GM23338 (cell line): ENCODE results near the gene ROPN1L. TPM values are rescaled to one million over a fixed set of nuclear protein-coding genes. Genes with fewer than 3 reads are reported as not detected.

ENCODE experiments used
- ATAC-seq: fragments of 200-7000 bp; cut with Tn5 transposase; 3 replicates; pipeline ENCODE4 v1.9.1; 2020
- DNase-seq: peaks from one replicate; pipeline ENCODE4 v3.0.0-alpha.2; 2015; ENCODE audit warnings: low spot score
- H2AFZ ChIP-seq: fragments of 200-600 bp; sonication (generic); 2 replicates; pipeline ENCODE4 v1.8.0; 2016; ENCODE audit warnings: antibody characterized with exemption, mild to moderate bottlenecking, moderate library complexity
- H3F3A ChIP-seq: fragments of 200-600 bp; sonication (generic); replicated peaks from 2 replicates; pipeline ENCODE4 v1.8.0; 2017; ENCODE audit warnings: antibody characterized with exemption, mixed run types, low read depth
- H3K27ac ChIP-seq: fragments of 200-600 bp; sonication (generic); 2 replicates; pipeline ENCODE4 v1.6.1; 2016; ENCODE audit warnings: low read depth
- H3K27me3 ChIP-seq: fragments of 200-600 bp; sonication (generic); 2 replicates; pipeline ENCODE4 v1.8.0; 2016; ENCODE audit warnings: mild to moderate bottlenecking, mixed run types, moderate library complexity; ENCODE audit not compliant: insufficient read depth
- H3K36me3 ChIP-seq: fragments of 200-600 bp; sonication (generic); 2 replicates; pipeline ENCODE4 v1.8.0; 2016; ENCODE audit warnings: mild to moderate bottlenecking; ENCODE audit not compliant: insufficient read depth
- H3K4me1 ChIP-seq: fragments of 200-600 bp; sonication (generic); 2 replicates; pipeline ENCODE4 v1.8.0; 2016; ENCODE audit warnings: mild to moderate bottlenecking, moderate library complexity; ENCODE audit not compliant: insufficient read depth
- H3K4me2 ChIP-seq: fragments of 200-600 bp; sonication (generic); 2 replicates; pipeline ENCODE4 v1.7.1; 2017; ENCODE audit warnings: mixed run types
- H3K4me3 ChIP-seq: fragments of 200-600 bp; sonication (generic); 2 replicates; pipeline ENCODE4 v1.6.1; 2016; ENCODE audit warnings: mixed run types
- H3K79me2 ChIP-seq: fragments of 200-600 bp; sonication (generic); replicated peaks from 2 replicates; pipeline ENCODE4 v1.8.0; 2017; ENCODE audit warnings: mild to moderate bottlenecking; ENCODE audit not compliant: insufficient read depth
- H3K9me2 ChIP-seq: fragments of 200-600 bp; sonication (generic); 2 replicates; pipeline ENCODE4 v1.8.0; 2017; ENCODE audit not compliant: insufficient read depth
- H4K20me1 ChIP-seq: fragments of 200-600 bp; sonication (generic); replicated peaks from 2 replicates; pipeline ENCODE4 v1.8.0; 2017; ENCODE audit warnings: mild to moderate bottlenecking; ENCODE audit not compliant: insufficient read depth
- H3K27ac Mint-ChIP-seq: 2 replicates; pipeline ENCODE4 v1.8.0; 2020; ENCODE audit warnings: inconsistent platforms, mild to moderate bottlenecking, moderate library complexity, mixed read lengths
- H3K27me3 Mint-ChIP-seq: 3 replicates; pipeline ENCODE4 v1.8.0; 2022; ENCODE audit warnings: low read depth, mild to moderate bottlenecking, moderate library complexity, mixed read lengths, inconsistent platforms; ENCODE audit not compliant: insufficient read depth, poor library complexity
- H3K36me3 Mint-ChIP-seq: 3 replicates; pipeline ENCODE4 v1.8.0; 2021; ENCODE audit warnings: low read depth, mild to moderate bottlenecking, inconsistent platforms, moderate library complexity, mixed read lengths
- H3K4me1 Mint-ChIP-seq: 3 replicates; pipeline ENCODE4 v1.8.0; 2020; ENCODE audit warnings: mild to moderate bottlenecking, inconsistent platforms, mixed read lengths
- H3K4me3 Mint-ChIP-seq: 3 replicates; pipeline ENCODE4 v1.8.0; 2021; ENCODE audit warnings: moderate library complexity, mild to moderate bottlenecking, inconsistent platforms, mixed read lengths
- H3K9me3 Mint-ChIP-seq: 3 replicates; pipeline ENCODE4 v1.8.0; 2020; ENCODE audit warnings: moderate library complexity, mild to moderate bottlenecking, inconsistent platforms, mixed read lengths
- CREB1 ChIP-seq: fragments of 250-450 bp; sonication (Bioruptor Pico); IDR thresholded peaks from 2 replicates; pipeline ENCODE4 v1.5.0; 2020; ENCODE audit warnings: low read depth, mild to moderate bottlenecking, moderate library complexity
- CTCF ChIP-seq, 2 experiments: fragments of 200-600 bp in 1 of 2; sonication (generic) in 1 of 2; conservative IDR thresholded peaks; 2 replicates each; pipeline versions ENCODE4 v1.5.1 to v1.6.1; 2016 to 2017; ENCODE audit warnings: antibody characterized with exemption in 2 of 2, low read depth in 2 of 2, mild to moderate bottlenecking in 2 of 2, moderate library complexity in 1 of 2
- ETS1 ChIP-seq: IDR thresholded peaks from 2 replicates; pipeline ENCODE4 v1.6.1; 2016; ENCODE audit warnings: antibody characterized with exemption
- EZH2phosphoT487 ChIP-seq: fragments of 200-600 bp; sonication (generic); IDR thresholded peaks from one replicate; pipeline ENCODE4 v1.8.1; 2018; ENCODE audit warnings: antibody characterized with exemption; ENCODE audit not compliant: unreplicated experiment
- ZNF331 ChIP-seq: fragments of 250-450 bp; sonication (Bioruptor Pico); IDR thresholded peaks from 2 replicates; pipeline ENCODE4 v1.5.0; 2020; ENCODE audit warnings: low read depth, mild to moderate bottlenecking, moderate library complexity
- polyA plus RNA-seq: library from polyadenylated mRNA; unstranded; fragments of >200 nt; fragmentation: Nextera tagmentation; extraction: Ambion mirVana; gene quantifications from 2 replicates; pipeline ENCODE4 v1.2.1, GENCODE V29; 2016
- total RNA-seq: library from RNA; depleted of rRNA; stranded (reverse); fragments of >200 nt; shearing (Covaris generic); gene quantifications from 2 replicates; pipeline ENCODE4 v1.2.3, GENCODE V29; 2014

The ROPN1L gene
- total and polyA plus RNA-seq, 2 experiments from 2014 or later: 0.57 TPM; not detected in 1

DNA sequence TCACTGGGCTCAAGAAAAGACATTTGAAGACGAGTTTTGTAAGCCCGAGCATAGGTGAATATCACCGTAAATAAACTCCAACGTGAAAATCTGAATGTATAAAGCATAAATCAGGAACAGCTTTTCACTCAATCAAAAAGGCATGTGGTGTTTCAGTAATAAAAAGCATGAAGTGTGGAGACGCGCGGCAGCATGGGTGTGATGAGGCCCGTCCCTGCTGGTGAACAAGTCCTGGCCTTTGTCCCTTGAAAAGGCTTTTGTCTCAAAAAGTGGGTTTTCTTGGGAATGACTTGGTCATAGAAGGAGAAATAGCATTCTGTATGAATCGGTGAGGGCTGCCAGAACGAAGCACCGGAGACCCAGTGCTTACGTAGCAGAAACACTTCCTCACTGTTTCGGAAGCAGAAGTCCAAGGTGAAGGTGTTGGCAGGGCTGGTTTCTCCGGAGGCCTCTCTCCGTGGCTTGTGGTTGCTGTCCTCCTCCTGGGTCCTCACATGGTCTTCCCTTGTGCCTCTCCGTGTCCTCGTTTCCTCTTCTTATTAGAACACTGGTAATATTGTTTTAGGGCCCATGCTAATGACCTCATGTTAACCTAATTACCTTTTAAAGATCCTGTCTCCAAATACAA, 24.9 kb downstream of the ROPN1L start:
- no peaks in the 10 kb centered on the region for H3K79me2 ChIP-seq
- Mint-ChIP-seq H3K9me3 (no peaks in the 10 kb centered on the region; the same call in 2 of the 3 replicates), H3K27me3 (peaks cover 22% of the 10 kb centered on the region), H3K27ac (no peak overlapping the region; the same call in 1 of the 2 replicates), H3K4me3 (no peak overlapping the region), H3K4me1 (peaks cover 24% of the 10 kb centered on the region), H3K36me3 (no peaks in the 10 kb centered on the region; the same call in 2 of the 3 replicates)
- no peaks in the 10 kb centered on the region for H3K36me3 ChIP-seq
- H3K27ac ChIP-seq: no peak overlapping the region
- no peak overlapping the region for H2AFZ ChIP-seq
- no peaks in the 10 kb centered on the region for H4K20me1 ChIP-seq
- DNase-seq: no peak
- TF ChIP-seq ETS1 (no peak), EZH2phosphoT487 (no peak), CTCF (conservative IDR thresholded peaks at IDR 0.05; ENCODE audit: low read depth in 2 of 2) (no peak), CREB1 (no peak)
- ATAC-seq: no peak
- no peaks in the 10 kb centered on the region for H3K9me2 ChIP-seq
- no peak overlapping the region for H3K4me3 ChIP-seq
- no peaks in the 10 kb centered on the region for H3F3A ChIP-seq
- no peak overlapping the region for H3K4me2 ChIP-seq
- H3K27me3 ChIP-seq: no peaks in the 10 kb centered on the region
- peaks cover 16% of the 10 kb centered on the region for H3K4me1 ChIP-seq

DNA sequence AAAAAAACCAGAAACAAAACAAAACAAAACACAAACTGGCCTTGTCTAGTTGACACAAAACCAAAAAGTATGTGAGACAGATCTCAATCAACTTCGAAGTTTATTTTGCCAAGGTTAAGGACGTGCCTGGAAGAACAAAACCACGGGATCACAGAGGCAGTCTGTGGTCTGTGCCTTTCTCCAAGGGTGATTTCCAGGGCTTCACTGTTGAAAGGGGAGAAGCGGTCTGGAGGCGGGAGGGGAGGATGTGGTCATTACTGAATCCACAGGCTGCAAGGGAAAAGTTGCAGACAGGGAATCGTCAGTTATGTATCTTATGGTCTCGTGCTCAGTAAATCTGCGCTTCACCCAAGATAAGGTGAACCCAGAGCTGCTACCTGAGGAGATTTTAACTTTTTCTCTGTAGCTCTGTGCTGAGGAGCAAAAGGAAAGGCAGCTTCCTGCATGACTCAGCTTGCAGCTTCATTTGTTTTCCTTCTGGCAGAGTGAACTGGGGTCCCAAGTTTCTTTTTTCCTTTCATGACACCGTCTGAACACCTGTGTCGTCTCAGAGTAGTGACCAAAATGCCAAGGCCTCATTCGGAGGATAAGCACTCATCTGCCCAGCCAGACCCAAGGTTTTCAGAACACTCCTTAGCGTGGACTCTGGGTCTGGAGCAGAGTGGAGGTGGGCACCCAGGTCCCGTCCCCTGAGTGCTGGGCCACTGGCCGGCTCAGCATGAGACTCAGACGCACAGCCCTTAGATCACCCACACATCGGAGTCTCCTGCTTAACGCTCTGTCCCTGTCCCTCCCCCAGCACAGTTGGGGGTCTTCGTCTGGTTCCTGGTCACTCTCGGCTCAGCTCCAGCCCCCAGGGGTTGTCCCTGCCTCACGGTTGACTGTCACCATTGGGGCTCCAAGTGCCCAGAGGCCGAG, 25.9 kb downstream of the ROPN1L start:
- no peaks in the 10 kb centered on the region for H3K27me3 ChIP-seq
- ATAC-seq: peak; percentile 75
- peaks cover 20% of the 10 kb centered on the region for H3K27me3 Mint-ChIP-seq
- peaks cover 2% of the 10 kb centered on the region; the same call in 2 of the 3 replicates for H3K9me3 Mint-ChIP-seq
- H3K4me2 ChIP-seq: peak overlapping the region; percentile 46; the same call in 1 of the 2 replicates
- peak; percentile 30 for DNase-seq
- H3K36me3 Mint-ChIP-seq: no peaks in the 10 kb centered on the region; the same call in 2 of the 3 replicates
- no peaks in the 10 kb centered on the region for H3K9me2 ChIP-seq
- no peak overlapping the region for H3K27ac ChIP-seq
- peaks cover 16% of the 10 kb centered on the region for H3K4me1 ChIP-seq
- TF ChIP-seq ZNF331: no peak
- no peak overlapping the region for H3K4me3 ChIP-seq
- no peaks in the 10 kb centered on the region for H3K36me3 ChIP-seq
- H3F3A ChIP-seq: no peaks in the 10 kb centered on the region
- no peaks in the 10 kb centered on the region for H4K20me1 ChIP-seq
- H2AFZ ChIP-seq: peak overlapping the region; percentile 94
- H3K79me2 ChIP-seq: no peaks in the 10 kb centered on the region
- peaks cover 18% of the 10 kb centered on the region for H3K4me1 Mint-ChIP-seq
- peak overlapping the region; percentile 74; the same call in 1 of the 2 replicates for H3K27ac Mint-ChIP-seq
- no peak overlapping the region for H3K4me3 Mint-ChIP-seq
